ENCODE measurements around the gene C1orf94.

GRCh38 chr1:34250342-34250741 is 73.6 kb downstream of the C1orf94 start:
- TF ChIP-seq, protein P1, sequence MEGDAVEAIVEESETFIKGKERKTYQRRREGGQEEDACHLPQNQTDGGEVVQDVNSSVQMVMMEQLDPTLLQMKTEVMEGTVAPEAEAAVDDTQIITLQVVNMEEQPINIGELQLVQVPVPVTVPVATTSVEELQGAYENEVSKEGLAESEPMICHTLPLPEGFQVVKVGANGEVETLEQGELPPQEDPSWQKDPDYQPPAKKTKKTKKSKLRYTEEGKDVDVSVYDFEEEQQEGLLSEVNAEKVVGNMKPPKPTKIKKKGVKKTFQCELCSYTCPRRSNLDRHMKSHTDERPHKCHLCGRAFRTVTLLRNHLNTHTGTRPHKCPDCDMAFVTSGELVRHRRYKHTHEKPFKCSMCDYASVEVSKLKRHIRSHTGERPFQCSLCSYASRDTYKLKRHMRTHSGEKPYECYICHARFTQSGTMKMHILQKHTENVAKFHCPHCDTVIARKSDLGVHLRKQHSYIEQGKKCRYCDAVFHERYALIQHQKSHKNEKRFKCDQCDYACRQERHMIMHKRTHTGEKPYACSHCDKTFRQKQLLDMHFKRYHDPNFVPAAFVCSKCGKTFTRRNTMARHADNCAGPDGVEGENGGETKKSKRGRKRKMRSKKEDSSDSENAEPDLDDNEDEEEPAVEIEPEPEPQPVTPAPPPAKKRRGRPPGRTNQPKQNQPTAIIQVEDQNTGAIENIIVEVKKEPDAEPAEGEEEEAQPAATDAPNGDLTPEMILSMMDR (IDR thresholded peaks at IDR 0.05; ENCODE audit: poor library complexity, severe bottlenecking): no peak
- TF ChIP-seq SMC3 (conservative IDR thresholded peaks at IDR 0.05; ENCODE audit: poor library complexity) (no peak), EP300 (conservative IDR thresholded peaks at IDR 0.05; ENCODE audit: poor library complexity, severe bottlenecking) (no peak), EZH2 (IDR thresholded peaks at IDR 0.05; ENCODE audit: borderline replicate concordance, insufficient read depth, low read length, poor library complexity, severe bottlenecking) (no peak)

Measured in neural cell (in vitro differentiated cells).